DMS79 (cell line): ENCODE data around the gene RORC.
"Not testable (repeated sequence)": the region's sequence is repeated elsewhere in the genome, so short reads cannot be mapped to it uniquely, and the experiment has no call there.

Experiments
- DNase-seq: peaks from one replicate; lab custom pipeline; 2025; lab: John Stamatoyannopoulos, UW

The RORC gene

DNA sequence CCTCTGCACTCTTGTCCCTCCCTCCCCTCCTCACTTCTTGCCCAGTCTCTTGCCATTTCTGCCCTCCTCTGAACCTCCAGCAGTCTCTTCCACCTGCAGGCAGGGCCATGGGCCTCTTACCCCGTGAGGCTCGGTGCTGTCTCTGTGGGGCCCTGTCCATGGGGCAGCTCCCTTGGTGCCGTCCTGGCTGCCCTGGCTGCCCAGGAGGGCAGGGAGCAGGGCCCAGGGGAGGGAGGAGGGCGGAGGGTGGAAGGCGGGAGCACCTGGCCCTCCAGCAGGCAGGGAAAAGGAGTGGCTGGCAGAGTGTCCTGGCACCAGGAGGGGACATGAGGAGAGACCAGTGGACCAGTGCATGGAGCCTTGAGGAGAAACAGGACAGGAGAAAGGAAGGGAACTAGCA lies at the start of gene RORC:
Gene RORC, minus strand, starts transcription at position 198 of the 400 bp plus-strand sequence. Its CDS starts 38 bp downstream, at position 160.
- DNase-seq, result peak; percentile 26

DNA sequence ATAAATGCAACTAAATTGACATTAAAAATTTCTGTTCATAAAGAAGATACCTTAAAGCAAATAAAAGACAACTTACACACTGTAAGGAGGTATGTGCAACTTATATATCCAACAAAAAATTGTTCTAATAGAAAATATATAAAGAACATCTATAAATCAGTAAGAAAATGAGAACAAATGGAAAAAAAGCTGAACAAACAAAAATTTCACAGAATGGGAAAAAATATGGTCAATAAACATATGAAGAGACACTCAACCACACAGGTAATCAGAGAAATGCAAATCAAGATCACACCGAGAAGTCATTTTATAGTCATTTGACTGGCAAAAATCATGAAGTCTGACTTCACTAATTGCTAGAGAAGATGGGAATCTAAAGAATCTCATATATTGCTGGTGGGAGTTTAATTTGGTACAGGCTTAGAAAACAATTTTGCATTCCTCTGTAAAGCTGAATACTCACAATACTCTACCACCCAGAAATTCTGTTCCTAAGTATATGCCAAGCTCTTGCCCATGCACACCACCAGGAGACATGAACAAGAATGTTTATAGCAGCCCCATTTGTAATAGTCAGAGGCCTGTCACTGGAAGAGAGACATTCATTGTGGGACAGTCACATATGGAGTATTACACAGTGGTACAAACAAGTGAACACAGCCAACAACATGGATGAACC lies 44.0 kb upstream of the RORC start:
- no peak for DNase-seq

DNA sequence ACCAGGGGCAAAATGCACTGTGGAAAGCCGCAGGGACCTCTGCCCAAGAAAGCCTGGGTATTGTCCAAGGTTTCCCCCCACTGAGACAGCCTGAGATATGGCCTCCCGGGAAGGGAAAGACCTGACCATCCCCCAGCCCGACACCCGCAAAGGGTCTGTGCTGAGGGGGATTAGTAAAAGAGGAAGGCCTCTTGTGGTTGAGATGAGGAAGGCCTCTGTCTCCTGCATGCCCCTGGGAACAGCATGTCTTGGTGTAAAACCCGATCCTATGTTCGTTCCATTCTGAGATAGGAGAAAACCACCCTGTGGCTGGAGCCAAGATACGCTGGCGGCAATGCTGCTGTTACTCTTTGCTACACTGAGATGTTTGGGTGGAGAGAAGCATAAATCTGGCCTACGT lies 41.2 kb upstream of the RORC start:
- not testable (repeated sequence) for DNase-seq

DNA sequence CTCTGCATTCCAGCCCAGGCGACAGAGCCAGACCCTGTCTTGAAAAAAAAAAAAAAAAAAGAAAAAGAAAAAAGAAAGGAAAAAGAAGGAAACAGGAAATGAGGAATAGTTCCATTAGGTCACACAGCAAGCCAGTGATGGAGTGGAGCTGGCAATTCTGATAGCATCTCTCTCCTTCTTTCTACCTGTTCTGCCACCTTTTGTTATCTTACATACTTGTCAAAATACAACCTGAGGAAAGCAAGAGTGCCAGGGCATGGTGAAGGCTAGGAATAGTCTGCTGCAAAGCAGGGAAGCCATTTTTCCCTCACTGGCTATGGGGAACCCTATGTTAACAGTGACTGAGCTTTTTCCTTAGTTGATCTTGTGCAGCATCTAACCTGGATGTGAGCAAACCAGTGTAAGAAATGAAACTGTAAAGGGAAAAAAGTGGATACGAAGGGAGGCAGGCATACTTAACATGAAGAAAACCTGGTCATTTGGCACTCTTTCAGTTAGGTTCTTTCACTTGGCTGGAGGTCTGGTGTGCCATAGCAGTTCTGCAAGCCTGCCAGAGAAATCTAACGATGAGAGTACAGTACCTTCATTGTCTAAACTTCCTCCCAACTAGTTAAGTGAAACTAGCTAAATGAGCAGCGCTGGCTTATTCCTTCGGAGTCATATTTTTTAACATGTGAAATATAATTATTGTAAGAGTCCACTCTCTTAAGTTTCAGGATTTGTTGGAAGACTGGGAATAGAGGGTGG lies 39.9 kb upstream of the RORC start:
- no peak for DNase-seq

DNA sequence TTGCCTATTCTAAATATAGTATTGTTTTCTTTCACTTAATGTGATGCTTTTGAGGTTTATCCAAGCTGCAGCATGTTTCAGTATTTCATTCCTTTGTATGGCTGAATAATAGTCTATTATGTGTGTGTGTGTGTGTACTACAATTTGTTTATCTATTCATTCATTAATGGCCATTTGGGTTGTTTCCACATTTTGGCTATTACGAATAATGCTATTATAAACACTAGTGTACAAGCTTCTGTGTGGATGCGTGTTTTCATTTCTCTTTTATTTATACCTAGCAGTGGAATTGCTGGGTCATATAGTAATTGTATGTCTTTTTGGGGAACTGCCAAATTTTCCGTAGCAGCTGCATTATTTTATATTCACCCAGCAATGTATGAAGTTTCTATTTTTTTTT lies 36.9 kb upstream of the RORC start:
- DNase-seq, result no peak

DNA sequence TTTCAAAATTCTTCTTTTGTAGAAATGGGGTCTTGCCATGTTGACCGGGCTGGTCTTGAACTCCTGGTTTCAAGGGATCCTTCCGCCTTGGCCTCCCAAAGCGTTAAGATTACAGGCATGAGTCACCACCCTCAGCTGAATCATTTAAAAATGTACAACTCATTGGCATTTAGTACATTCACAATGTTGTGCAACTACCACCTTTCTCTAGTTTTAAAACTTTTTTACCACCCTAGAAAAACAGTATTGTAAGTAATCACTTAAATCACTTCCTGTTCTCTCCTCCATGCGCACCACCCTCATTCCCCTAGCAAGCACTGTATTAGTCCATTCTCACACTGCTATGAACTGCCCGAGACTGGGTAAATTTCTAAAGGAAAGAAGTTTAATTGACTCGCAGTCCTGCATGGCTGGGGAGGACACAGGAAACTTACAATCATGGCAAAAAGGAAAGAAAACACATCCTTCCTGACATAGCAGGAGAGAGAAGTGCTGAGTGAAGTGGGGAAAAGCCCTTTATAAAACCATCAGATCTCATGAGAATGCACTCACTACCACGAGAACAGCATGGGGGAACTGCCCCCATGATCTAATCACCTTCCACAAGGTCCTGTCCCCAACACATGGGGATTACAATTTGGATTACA lies 36.3 kb upstream of the RORC start:
- no peak for DNase-seq

DNA sequence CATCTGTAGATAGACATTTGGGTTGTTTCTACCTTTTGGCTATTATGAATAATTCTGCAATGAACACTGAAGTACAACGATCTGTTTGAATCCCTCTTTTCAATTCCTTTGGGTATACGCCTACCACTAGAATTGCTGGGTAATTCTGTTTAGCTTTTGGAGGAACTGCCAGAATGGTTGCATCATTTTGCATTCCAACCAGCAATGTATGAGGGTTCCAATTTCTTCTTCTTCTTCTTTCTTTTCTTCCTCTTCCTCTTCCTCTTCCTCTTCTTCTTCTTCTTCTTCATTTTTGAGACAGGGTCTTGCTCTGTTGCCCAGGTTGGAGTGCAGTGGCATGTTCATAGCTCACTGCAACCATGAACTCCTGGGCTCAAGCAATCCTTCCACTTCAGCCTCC lies 35.7 kb upstream of the RORC start:
- DNase-seq, result no peak

DNA sequence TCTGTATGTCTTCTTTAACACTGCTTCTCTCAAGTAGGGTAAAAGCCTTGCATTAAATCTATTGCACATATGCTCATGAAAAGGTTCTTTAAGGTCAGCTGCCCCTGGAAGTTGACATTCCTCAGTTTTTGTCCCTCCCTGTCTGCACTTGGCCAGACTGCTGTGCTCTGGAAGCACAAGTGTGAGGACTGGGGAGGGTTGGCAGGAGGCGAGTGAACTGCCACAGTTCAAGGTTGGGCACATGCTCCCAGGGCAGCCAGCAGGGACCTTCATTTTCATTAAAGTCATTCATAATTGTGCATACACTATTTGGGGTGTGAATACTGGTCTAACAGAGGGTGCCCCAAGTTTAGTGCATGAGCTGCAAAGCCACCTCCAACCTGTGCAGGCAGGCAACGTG lies 32.8 kb upstream of the RORC start:
- DNase-seq, result no peak

DNA sequence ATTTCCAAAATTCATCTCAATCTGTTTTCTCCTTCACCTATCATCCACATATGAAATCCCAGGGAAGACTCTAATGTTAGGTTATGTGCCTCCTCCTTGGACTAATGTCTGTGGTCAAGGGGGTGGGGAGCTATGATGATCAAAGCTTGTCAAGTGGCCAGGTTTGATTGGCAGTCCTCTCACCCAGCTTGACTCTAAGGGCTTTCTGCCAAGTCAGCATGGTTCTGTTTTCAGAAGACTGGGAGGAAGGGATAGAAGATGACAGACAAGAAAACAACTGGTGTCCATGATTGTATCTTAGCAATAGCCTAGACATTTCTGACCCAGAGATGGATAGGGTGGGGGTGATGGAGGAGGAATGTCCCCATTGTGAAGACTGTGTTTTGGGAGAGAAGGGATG lies 31.0 kb upstream of the RORC start:
- no peak for DNase-seq

DNA sequence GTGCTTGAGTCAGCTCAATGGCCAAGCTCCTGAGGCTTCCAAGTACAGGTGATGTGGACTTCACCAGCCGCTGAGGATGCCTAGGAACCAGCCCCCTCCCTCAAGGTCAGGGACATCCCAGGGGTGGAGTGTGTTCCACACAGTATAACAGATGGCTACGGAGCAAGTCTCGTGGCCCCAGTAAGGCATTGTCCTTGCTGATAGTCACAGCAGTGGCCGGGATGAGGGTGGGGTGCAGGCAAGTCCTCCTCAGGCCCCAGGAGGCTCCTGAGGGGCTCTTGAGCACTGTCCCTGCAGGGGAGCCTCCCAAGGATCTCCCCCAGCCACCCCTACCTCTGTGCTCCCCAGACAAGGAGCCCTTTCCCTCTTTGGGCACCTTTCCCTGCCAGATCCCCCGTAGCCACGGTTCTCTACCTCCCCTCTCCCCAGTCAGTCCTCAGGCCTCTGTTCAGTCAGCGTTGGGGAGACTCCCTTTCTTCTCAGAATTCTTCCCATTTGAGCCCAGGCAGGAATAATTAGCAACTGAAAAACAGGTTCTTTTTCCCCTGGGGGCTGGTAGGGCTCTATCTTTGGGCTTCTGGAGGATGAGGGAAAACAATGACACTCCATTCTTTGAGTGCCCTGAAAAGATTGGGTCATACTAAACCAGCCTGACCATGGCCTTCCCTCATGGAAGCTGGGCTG lies 29.0 kb upstream of the RORC start:
- DNase-seq, result no peak

DNA sequence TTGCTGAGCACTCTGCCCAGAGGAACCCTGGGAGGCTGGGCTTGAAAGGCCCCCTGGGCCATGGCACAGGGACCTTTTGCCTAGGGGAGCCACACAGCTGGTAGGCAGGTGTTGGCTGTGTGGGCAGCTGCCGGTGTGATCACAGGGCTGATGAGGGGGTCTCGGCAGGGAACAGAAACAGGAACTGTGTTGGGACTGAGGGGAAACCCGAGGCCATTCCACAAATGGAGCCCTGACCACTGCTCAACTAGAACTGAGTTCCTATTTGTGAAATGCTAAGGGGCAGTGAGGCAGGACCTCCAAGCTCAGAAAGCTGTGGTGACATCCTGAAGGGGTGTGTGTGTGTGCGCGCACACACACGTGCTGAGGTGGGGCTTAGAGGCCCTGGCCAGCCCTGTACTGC lies 28.3 kb upstream of the RORC start:
- no peak for DNase-seq

DNA sequence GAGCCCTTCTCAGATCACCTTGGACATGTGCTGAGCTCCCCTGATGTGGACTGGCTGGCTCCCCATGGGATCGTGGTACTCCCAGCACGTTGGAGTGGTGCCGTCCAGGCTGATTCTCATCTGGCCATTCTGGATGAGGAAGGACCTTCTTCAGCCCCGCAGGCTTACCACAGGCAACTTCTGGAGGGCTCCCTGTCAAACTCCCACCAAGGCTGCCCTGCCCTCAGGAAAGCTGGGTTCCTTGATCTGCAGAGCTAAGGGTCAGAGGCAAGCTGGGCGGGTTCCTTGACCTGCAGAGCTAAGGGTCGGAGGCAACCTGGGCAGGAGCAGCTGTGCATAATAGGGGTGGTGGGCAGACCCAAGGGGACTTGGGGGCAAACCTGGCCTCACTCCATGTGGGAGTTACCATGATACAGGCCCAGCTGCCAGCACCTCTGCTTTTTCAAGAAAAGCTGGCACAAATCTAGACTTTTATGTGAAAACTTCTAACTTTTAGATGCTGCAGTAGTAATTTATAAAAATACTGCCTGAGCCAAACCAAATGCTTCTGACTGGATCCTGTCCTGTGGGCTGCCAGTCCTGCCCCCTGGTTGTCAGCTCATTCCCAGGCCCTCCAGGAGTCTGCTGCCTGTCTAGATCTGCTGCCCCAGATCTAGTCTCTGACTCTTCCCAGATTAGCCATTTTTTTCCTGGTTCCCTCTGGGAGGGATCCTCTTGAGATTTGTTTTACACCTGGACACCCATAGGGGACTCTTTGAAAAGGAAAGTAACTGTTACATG lies 27.5 kb upstream of the RORC start:
- DNase-seq, result no peak

DNA sequence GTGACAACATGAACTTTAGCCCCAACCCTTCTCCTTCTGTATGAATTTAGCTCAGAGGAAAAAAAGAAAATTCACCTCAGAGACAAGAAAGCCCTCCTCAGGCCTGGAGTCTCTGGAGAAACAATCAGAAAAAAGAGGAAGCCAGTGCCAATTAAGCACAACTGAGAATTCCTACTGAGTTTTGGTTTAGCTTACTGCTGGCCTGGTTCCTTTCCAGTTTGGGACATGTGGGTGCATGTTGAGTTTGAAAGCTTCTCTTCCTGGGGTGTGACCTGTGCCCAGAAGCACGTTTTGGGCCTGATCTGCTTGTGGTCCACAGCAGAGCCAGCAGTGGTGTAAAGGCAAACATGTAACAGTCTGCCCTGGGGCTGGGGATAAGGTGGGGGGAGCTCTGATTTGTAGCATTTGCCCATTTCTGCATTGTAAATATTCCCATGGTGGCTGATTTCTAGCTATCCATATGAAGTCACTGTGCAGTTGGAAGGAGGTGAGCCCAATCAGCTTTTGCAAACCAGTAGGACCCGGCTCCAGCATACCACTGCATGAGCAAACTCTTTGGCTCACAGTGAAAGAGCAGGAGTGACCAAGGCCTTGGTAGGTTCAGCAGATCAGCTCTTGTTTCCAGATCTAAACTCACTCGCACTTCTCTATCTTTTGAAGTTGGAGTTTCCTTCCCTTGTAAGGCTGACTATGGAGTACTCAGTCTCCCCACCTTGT lies 26.6 kb upstream of the RORC start:
- DNase-seq, result no peak

DNA sequence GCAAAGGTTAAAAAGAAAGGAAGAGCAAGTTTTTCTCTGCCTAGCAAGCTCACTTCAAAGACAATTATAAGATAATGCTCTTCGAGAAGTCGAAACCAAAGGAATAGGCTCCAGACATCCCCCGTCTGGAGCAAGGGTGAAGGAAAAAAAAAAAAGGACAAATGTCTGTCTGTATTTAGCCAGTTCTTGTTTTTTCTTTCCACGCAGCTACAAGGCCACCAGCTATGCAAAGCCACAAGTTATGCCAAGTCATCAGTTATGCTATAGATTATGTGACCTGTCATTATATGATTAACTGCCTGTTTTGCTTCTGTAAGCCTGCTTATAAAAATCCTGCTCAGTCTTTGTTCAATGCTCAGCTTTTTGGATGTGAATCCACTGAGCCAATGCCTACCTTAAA lies 24.3 kb upstream of the RORC start:
- DNase-seq, result no peak

DNA sequence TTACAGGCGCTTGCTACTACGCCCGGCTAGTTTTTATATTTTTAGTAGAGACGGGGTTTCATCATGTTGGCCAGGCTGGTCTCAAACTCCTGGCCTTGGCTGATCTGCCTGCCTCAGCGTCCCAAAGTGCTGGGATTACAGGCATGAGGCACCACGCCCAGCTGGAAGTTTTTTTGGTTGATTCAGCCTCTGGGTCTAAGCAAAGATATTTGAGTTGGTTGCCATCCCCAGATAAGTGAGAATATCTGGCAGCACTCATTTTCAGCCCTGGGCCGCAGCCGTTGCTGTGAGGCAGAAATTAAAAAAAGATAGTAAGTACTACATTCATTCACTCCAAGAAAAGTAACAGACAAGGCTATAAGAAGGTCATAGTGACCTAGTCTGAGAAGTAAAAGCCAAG lies 23.9 kb upstream of the RORC start:
- not testable (repeated sequence) for DNase-seq

DNA sequence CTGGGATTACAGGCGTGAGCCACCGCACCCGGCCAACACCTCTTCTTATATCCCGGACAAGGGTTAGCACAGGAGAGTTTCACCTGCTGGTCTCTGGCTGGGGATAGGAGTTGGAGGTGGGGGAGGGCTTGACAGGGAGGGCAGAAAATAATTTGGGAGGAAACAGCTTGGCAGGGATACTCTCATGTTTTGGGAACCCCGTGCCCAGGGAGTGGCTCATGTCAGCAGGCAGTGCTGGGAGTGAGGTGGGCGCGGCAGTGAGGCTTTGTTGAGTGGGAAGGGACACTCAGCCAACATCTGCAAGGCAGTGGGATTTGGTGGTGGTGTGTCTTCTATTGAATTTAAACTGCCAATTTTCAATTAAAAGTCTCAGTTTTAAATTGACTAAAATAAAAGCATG lies 23.1 kb upstream of the RORC start:
- DNase-seq, result no peak

DNA sequence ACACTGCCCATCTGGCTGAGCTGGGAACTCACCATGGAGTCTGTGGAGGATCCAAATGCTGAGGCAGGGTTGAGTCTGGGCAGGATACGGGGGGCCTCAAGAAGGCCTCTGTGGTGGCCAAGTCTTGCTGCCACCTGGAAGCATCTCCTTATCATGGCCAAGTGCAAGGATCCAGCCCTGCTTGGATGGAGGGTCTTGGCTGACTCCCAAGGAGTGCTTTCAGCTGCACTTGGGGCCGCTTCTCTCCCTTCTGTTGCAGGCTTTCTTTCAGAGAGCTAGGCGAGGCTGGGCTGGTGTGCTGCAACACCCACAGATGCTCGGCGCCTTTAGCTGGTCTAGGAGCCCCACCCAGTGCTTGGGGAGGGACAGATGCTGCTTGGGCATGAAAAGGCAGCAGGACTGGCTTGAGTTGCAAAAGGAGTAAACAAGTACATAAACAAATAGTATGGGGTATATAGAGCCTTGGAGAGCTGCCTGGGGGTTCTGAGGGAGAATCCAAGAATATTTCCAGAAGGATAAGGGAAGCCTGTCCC lies 21.9 kb upstream of the RORC start, which contains the start of gene THEM5:
Gene THEM5, minus strand, starts transcription at position 302 of the 533 bp plus-strand sequence. Its CDS starts 147 bp downstream, at position 155.
- DNase-seq, result no peak

DNA sequence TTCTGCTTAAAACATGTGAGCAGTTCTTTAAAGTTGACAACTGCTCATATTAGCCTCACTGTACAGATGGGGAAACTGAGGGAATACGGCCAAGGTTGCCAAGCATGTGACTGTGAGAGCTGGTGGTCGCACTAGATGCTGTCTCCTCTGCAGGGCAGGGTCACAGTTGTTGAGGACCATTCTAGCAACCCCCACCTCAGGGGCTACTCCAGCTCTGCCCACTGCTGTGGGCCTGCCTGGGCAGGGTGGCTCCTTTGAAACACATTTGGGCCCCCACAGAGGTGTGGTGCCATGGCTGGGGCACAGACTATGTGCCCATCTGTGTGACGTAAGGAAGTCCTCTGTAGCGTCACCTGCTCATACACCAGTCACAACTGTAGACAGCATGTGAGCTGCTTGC lies 21.1 kb upstream of the RORC start:
- DNase-seq, result no peak

DNA sequence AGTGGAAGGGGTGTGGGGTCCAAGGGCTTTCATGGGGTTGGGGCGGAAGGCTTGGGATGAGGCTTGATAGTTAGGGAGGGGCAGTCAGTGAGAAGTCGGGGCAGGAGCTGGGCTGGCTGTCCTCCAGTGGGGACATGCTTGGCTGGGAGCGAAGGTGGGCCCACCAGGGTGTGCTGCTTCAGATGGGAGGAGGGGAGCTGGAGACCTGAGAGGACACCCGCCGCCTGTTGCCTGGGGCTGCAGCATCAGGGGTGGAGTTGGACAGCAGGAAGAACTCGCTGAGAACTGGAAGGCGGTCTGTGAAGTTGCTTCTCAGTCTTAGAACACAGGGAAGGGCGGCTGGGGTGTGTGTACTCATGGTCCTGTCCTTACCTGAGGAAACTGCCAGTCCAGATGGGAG lies 20.3 kb upstream of the RORC start:
- DNase-seq, result no peak

DNA sequence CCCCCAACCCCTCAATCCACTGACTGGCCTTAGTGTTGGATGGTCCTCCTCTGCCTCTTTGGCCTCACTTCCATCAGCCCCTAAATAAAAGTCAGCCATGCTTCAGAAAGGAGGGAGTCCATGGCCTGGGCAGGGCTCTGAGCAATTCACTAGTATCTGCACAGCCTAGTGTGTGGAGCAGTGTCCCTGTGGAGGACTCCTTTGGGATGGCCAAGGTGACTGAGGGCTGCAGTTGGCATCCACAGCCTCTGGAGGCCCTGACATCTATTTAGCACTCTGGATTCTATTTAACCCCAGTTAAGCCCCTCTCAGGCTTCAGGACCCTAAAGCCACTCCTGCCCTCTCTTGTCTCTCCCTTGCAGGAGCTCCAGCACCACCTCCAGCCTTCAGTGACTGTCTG lies 18.3 kb upstream of the RORC start:
- DNase-seq, result no peak

DNA sequence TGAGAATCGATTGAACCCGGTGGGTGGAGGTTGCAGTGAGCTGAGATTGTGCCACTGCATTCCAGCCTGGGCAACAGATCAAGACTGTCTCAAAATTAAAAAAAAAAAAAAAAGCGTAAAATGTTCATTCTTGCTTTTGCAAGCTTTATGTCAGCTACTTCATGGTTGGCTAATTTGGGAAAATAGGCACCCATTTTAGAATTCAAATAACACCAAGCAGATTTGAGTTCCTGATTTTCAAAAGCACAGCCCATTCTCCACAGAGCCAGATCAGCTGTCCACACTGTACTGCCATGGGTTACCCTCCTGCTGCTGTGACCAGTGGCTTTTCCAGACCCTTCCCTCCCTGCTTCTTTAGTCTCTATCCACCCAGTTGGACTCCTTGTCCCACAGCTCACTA lies 17.5 kb upstream of the RORC start:
- DNase-seq, result no peak
